Thoracic aorta endothelial cell (primary cell): ENCODE results near the gene TMLHE. TPM values are rescaled to one million over a fixed set of nuclear protein-coding genes. Genes with fewer than 3 reads are reported as not detected.

ENCODE experiments used
- small RNA-seq: library from RNA; depleted of rRNA; stranded (forward); fragments of <200 nt; gene quantifications from one replicate; pipeline ENCODE3, GENCODE V24; 2012
- total RNA-seq: library from RNA; depleted of rRNA; stranded (reverse); fragments of >200 nt; gene quantifications from 2 replicates; pipeline ENCODE4 v1.2.3, GENCODE V29; 2012

The TMLHE gene, protein sequence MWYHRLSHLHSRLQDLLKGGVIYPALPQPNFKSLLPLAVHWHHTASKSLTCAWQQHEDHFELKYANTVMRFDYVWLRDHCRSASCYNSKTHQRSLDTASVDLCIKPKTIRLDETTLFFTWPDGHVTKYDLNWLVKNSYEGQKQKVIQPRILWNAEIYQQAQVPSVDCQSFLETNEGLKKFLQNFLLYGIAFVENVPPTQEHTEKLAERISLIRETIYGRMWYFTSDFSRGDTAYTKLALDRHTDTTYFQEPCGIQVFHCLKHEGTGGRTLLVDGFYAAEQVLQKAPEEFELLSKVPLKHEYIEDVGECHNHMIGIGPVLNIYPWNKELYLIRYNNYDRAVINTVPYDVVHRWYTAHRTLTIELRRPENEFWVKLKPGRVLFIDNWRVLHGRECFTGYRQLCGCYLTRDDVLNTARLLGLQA
- total RNA-seq = 13.8 and 14.4 TPM in 2 replicates

DNA sequence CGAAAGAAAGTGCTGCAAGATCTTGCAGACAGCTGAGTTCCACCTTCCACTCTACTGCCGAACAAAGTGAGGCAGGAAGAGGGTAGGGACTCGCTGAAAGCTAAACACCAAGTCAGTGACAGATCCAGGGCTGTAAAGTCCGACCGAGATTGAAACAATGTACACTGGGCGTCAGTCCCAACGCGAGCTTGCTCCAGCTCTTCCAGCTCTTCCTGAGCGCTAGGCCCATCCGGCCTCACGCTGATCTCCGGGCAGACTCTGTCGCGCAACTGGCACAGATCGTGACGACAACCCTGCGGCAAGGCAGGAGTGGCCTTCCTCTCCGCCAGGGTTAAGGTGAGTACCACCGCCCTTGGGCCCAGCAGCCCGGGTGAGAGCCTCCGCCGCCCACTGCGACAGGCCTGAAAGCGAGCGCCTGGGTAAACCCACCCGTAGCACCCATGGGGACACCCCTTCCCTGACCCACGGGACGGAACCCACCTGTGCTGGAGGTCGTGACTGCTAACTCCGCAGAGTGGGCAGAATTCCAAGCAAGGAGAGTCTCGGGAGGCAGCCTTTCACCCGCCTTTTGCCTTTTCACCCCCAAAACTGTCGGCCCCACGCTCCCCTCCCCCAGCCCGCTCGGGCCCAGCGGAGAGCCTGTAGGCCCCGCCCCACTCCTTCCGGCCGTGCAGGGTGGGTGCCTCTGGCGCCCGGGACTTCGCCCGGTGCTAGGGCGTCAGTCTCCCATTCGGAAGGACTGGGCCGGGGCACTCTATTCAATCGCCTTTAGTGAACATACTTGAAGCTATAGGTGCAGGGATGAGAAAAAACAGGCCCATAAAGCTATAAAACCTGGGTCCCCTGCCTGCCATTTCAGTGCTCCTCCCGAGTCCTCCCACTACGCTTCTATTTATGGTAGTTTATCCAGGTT lies at the start of gene TMLHE, which contains the start of gene SPRY3:
Gene TMLHE (minus strand): TSS at position 641 of the 913 bp plus-strand sequence. CDS start 67,676 bp downstream, outside the sequence.
Gene SPRY3 (plus strand): TSS at position 275 of the 913 bp plus-strand sequence.

DNA sequence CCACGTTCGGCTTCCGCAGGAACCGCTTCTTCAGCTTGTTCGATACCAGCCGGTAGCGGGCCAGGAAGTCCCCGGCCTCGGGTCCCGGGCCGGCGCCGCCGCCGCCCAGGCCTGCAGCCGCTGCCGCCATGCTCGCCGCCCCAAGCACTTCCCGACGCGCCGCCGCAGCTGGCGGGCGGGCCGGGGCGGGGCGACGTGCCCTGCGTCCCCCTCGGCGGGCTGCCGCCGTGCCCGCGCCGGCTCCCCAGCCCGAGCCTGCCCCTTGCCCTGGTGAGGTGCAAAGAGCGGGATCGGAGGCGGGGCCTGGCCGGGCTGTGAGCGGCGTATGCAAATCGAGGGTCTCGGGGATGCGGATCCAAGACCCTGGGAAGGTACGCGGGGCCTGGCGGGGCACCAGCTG lies 154.3 kb downstream of the TMLHE start, which contains the start of gene F8A3:
Gene F8A3 (minus strand): TSS at position 150 of the 400 bp plus-strand sequence. CDS start 20 bp downstream, at position 130.

Small RNAs within 50 kb of the gene (small RNA-seq; reads per million reads assigned to genes)
- not detected for gene MIR1184-3

Other genes with a start within 250 kb of the TMLHE start
- gene F8A2, start 230.9 kb downstream of the TMLHE start, total RNA-seq = not detected in 2 replicates
- 0.93 and 1.2 TPM in 2 replicates for gene F8A3, start 154.3 kb downstream of the TMLHE start, total RNA-seq
- 1.8 and 2.1 TPM in 2 replicates for gene SPRY3, start 366 bp downstream of the TMLHE start, total RNA-seq